ENCODE results near the gene ADCY2. TPM values are rescaled to one million over a fixed set of nuclear protein-coding genes. Genes with fewer than 3 reads are reported as not detected.

Gene ADCY2
- total RNA-seq, 1 experiment from 2014 or later: 0.34 TPM

DNA sequence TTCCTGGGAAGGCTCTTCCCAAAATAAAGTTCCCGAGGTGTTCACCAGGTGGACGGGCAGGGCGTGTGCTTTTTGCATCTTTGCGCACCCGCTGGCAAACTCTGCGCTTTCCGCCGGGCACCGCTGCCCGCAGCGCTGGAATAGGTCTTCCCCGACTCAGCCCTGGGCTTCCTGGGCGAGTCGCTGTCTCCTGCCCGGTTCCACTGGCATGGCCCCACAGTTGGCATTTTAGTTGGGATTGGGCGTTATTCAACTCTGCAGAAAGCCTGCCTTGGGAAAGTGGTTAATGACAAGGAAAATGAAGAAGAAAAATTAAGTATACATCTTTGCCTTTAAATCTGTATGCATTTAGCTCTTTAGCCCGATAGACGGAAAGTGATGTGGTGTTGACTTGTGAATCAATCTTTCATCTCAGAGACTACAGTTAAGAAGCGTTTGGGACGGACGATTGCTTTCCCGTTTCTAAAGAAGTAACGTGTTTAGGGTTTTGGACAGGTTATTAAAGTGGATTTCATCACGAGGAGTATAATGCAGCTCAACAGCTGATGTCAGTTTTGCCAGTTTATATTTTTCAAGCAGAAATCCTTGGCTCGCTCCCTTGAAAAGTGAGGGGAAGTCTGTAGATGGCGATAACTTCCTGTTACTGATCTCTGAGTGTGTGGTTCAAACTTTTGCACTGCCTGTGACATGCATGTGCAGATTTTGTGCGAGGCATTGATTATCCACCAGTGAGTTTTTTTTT is 946 bp downstream of the ADCY2 start:
- Histone ChIP-seq H3K9me3 (ENCODE audit: low read depth, low read length, poor library complexity, severe bottlenecking) (no peaks in the 10 kb centered on the region), H3K27me3 (replicated peaks; ENCODE audit: insufficient read depth, low read depth, low read length, poor library complexity) (peaks cover 41% of the 10 kb centered on the region), H3K4me1 (ENCODE audit: insufficient read depth, low read length, poor library complexity, severe bottlenecking) (no peaks in the 10 kb centered on the region), H3K36me3 (ENCODE audit: insufficient read depth, low read length, poor library complexity, severe bottlenecking) (no peaks in the 10 kb centered on the region), H3K4me3 (ENCODE audit: low read depth, low read length, poor library complexity, severe bottlenecking) (peak overlapping the region; percentile 37), H3K27ac (ENCODE audit: low read depth, low read length, poor library complexity, severe bottlenecking) (no peak overlapping the region)
- BruUV-seq (replicated peaks): no TSS peak
- intact Hi-C loops (cut with micrococcal nuclease; ENCODE audit: unreplicated experiment): loop anchor here (2.0 to 10.0 kb wide), 3 partner anchors 196 to 632 kb away; partner anchors contain the start of gene CFAP90
- POLR2A ChIA-PET (ENCODE audit: low non-redundant PET): no interaction called here
- CTCF ChIA-PET: interaction anchor here (0.6 to 0.7 kb wide), 2 partner anchors 14 to 275 kb away, joined by 3 to 4 read pairs; no protein-coding TSS in a partner anchor
- peak; percentile 89 for TF ChIP-seq EZH2 (IDR thresholded peaks at IDR 0.05; ENCODE audit: borderline replicate concordance, low read depth, low read length, poor library complexity, severe bottlenecking)
- TF ChIP-seq, protein P1, sequence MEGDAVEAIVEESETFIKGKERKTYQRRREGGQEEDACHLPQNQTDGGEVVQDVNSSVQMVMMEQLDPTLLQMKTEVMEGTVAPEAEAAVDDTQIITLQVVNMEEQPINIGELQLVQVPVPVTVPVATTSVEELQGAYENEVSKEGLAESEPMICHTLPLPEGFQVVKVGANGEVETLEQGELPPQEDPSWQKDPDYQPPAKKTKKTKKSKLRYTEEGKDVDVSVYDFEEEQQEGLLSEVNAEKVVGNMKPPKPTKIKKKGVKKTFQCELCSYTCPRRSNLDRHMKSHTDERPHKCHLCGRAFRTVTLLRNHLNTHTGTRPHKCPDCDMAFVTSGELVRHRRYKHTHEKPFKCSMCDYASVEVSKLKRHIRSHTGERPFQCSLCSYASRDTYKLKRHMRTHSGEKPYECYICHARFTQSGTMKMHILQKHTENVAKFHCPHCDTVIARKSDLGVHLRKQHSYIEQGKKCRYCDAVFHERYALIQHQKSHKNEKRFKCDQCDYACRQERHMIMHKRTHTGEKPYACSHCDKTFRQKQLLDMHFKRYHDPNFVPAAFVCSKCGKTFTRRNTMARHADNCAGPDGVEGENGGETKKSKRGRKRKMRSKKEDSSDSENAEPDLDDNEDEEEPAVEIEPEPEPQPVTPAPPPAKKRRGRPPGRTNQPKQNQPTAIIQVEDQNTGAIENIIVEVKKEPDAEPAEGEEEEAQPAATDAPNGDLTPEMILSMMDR (conservative IDR thresholded peaks at IDR 0.05; ENCODE audit: low read depth, low read length): 0 out of 2 replicates have a peak, but pooled peaks have one; percentile 26
- peak; percentile 35 for DNase-seq (ENCODE audit: low spot score)

DNA sequence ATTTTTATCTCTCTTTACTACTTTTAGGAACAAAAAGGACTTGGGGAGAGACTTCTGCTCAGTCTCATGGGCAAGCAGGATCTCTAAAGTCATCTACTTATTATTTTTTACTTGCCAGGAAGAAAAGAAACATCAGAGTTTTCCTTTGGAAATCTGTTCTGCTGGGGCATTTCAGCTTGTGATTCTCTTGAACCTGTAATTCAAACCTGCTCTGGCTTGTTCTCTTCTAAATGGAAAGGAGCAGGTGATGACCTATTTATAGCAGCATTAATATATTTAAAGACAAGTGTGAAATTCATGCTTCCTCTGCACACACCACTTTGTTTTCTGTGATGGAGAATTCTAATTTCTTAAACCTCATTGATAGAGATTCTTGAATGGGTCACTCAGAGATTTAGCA is 2.0 kb downstream of the ADCY2 start:
- ChIA-PET POLR2A (ENCODE audit: low non-redundant PET) (no interaction called here), CTCF (interaction anchor here (0.7 kb wide), 1 partner anchor 15 kb away, joined by 4 read pairs; no protein-coding TSS in a partner anchor)
- Histone ChIP-seq H3K4me1 (ENCODE audit: insufficient read depth, low read length, poor library complexity, severe bottlenecking) (no peaks in the 10 kb centered on the region), H3K27ac (ENCODE audit: low read depth, low read length, poor library complexity, severe bottlenecking) (no peak overlapping the region), H3K36me3 (ENCODE audit: insufficient read depth, low read length, poor library complexity, severe bottlenecking) (no peaks in the 10 kb centered on the region), H3K4me3 (ENCODE audit: low read depth, low read length, poor library complexity, severe bottlenecking) (no peak overlapping the region), H3K27me3 (replicated peaks; ENCODE audit: insufficient read depth, low read depth, low read length, poor library complexity) (peaks cover 41% of the 10 kb centered on the region), H3K9me3 (ENCODE audit: low read depth, low read length, poor library complexity, severe bottlenecking) (no peaks in the 10 kb centered on the region)
- TF ChIP-seq EZH2 (IDR thresholded peaks at IDR 0.05; ENCODE audit: borderline replicate concordance, low read depth, low read length, poor library complexity, severe bottlenecking): no peak
- TF ChIP-seq, protein P1 (conservative IDR thresholded peaks at IDR 0.05; ENCODE audit: low read depth, low read length): no peak
- intact Hi-C loops (cut with micrococcal nuclease; ENCODE audit: unreplicated experiment): loop anchor here (2.0 to 10.0 kb wide), 3 partner anchors 195 to 633 kb away; partner anchors contain the start of gene CFAP90
- no TSS peak for BruUV-seq (replicated peaks)
- DNase-seq (ENCODE audit: low spot score): no peak

DNA sequence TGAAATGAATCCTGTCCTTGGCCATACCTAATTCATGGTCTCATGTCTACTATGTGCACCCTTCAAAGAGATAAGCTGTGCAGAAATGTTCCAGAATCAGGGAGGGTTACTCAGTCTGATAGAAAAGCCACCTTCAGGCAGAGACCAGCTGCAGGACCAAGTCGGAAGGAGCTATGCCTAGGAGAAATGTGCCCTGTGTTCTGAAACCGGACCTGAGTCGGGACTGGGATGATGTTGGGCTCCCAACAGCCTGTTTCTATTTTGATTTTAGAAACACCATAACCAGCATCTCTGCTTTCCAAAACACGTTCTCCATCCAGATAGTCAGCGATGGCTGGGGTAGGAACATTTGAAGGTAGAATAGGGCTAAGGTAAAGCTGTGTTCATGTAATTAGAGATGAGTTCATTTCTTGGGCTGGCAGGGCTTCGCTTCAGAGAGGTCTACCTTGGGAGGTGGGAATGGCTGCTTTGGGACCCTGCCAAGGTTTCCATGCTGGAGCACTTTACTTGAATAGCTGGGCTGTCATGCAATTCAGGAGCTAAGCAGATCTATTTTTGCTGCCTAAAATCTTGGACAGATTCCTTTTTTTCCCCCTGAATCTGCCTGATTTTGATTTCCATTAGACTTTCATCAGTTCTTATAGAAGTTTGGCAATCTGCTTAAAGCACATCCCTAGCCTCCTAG is 2.8 kb downstream of the ADCY2 start:
- Histone ChIP-seq H3K4me1 (ENCODE audit: insufficient read depth, low read length, poor library complexity, severe bottlenecking) (no peaks in the 10 kb centered on the region), H3K9me3 (ENCODE audit: low read depth, low read length, poor library complexity, severe bottlenecking) (no peaks in the 10 kb centered on the region), H3K36me3 (ENCODE audit: insufficient read depth, low read length, poor library complexity, severe bottlenecking) (no peaks in the 10 kb centered on the region), H3K4me3 (ENCODE audit: low read depth, low read length, poor library complexity, severe bottlenecking) (no peak overlapping the region), H3K27me3 (replicated peaks; ENCODE audit: insufficient read depth, low read depth, low read length, poor library complexity) (peaks cover 41% of the 10 kb centered on the region), H3K27ac (ENCODE audit: low read depth, low read length, poor library complexity, severe bottlenecking) (no peak overlapping the region)
- no TSS peak for BruUV-seq (replicated peaks)
- no peak for TF ChIP-seq EZH2 (IDR thresholded peaks at IDR 0.05; ENCODE audit: borderline replicate concordance, low read depth, low read length, poor library complexity, severe bottlenecking)
- TF ChIP-seq, protein P1 (conservative IDR thresholded peaks at IDR 0.05; ENCODE audit: low read depth, low read length): no peak
- intact Hi-C loops (cut with micrococcal nuclease; ENCODE audit: unreplicated experiment): loop anchor here (10.0 kb wide), 2 partner anchors 456 to 634 kb away; partner anchors contain the start of gene CFAP90
- POLR2A ChIA-PET (ENCODE audit: low non-redundant PET): no interaction called here
- CTCF ChIA-PET: no interaction called here
- no peak for DNase-seq (ENCODE audit: low spot score)
